Inflammatory macrophage treated with lipopolysaccharide for 4 hours (primary cell): ENCODE results near the gene DMBX1.

Source experiments
- DNase-seq: peaks from one replicate; pipeline ENCODE4 v3.0.0-alpha.2; 2020

The DMBX1 gene

DNA sequence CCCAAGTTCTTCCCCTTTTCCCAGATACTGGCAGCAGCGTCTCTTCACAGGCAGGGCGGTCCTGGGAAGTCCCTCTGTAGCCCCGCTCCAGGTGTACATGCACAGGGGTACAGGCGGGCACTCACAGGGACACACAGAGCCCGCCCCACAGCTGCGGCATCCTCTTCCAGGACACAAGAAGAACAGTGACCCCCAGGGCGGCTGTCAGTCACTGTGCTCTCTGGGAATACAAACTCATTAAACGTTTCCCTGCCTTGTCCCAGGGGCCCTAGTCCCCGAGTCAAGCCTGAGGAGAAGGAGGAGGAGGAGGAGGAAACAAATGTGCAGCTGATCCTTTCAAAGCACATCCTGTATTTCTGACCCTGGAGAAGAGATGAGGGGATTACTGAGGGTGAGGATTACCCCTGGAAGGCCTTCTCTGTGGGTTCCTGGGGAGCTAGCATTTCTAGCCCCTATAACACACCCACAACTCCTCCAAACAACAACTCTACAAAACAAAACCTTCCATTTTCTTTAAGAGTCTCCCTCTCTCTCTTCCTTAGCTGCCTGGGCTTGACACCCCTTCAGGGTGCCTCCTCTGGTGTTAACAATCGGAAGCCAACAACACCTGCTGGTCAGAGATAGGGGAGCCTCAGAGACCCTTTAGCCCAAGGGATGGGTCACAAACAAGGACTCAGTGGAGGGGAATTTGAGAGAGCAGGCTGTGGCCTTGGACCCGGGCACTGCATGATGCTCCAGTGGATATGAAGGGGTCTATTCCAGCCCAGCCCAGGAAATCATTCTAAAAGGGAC lies 28.4 kb upstream of the DMBX1 start:
- DNase-seq, result no peak

DNA sequence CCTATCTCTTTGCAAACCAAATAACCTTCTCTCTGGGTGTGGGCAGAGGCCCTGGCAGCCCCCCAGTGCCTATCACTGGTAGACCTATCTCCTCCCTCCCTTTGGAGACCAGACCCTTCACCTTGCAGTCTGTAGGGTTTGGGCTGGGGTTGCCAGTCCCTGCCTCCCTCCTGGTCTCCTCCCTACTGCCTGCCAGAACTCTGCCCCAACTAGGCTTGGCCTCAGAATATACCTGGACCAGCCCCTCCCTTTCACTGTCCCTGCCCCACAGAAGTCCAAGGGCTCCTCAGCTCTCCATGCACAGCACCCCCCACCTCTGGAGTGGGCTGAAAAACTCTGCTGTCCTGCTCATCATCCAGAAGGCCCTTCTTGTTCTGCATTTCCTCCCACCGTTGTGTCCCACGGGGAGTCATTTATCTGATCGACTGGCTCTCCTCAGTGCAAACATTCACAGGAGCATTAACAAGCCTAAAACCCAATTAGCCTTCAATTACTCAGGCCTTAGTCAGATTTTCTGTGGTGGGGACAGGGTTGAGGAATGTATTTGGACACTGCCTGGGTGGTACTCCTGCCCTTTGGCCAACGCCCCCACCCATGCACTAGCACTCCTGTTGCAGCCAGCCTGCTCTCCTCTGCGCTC lies 27.7 kb upstream of the DMBX1 start:
- DNase-seq, result no peak

- DNase-seq, result no peak
Measured at GRCh38 chr1:46464013-46464548, 25.6 kb upstream of the DMBX1 start.

- no peak for DNase-seq
Measured at GRCh38 chr1:46464915-46465314, 24.7 kb upstream of the DMBX1 start.

DNA sequence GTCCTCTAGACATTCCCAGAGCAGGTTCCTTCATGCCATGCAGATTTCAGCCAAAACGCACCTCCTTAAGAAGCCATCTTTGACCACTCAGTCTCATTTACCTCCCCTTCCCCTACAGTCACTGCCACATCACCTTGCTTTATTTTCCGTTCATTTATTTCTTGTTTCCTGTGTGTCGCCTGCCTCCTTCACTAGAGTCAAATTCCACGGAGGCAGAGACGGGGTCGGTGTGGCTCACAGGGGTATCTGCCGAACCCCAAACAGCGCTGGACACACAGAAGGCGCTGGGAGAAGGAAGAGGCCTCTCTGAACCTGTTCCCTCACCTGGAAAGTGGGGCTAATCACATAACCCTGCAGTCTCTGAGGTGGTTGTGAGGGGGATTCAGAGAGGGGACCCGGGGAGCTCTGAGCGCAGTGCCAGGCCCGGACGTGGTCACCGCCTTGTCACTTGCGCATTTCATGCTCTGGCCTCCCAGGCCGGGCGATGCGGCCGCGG lies 23.6 kb upstream of the DMBX1 start:
- no peak for DNase-seq

DNA sequence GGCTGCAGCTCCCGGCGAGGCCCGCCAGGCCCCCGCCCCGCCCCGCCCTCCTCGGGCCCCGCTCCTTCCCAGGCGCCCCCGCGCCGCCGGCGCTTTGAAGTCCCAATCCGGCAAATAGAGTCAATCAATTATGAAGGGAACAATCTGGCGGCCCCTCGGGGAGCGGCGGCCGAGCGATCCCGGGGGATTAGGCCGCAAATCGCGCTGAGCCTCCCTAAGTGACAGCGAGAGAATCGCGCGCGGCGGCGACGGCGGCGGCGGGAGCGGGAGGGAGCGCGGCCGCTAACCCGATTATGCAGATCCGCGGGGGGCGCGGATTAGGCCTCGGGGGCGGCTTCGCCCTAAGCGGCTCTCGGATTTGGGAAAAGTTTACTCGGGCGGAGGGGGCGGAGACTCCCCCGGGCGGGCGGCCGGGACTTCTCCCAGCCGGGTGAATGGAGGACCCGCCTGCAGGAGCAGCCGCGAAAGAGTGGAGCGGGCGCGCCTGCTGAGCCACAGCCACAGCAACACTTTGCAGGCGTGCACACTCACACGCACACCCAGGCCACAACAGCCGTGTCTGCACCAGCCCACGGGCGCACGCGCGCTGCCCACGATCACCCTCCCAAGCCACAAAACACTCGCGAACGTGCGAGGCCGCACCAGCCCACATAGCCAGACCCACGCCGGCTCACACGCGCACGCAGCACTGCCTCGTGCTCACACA lies 23.0 kb upstream of the DMBX1 start:
- no peak for DNase-seq

DNA sequence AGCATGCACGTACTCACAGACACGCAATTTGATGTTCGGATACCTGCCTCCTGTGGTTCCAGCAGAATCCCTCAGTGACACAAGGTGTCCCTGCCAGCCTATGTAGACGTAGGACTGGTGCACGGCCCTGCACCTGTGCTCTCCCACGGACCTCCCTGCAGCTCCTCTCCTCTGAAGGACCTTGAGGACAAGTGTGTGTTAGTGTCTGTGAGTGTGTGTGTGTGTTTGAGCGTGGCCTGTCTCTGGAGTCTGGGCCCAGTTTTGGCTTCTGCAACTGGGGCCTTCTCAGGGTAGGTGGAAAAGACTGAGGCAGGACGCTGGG lies 22.5 kb upstream of the DMBX1 start:
- DNase-seq, result no peak

DNA sequence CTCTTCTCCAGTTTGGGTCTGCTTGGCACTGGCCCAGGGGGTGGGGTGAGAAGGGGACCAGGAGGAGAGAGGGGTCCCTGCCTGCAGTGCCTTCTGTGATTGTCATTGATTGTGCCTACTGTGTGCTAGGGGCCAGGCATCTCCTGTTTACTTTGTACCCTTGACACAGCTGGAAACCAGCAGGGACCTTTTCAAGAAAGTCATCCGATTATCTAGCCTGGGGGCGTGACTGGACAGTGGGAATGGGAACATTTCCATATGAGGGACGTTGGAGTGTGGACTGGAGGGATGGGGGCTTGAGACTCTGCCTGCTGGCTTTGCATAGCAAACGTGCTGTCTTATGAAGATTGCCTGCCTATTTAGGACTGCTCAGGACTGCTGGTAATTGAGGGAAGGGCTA lies 19.8 kb upstream of the DMBX1 start:
- no peak for DNase-seq

GRCh38 chr1:46471848-46472492 lies 17.7 kb upstream of the DMBX1 start:
- DNase-seq, result no peak

DNA sequence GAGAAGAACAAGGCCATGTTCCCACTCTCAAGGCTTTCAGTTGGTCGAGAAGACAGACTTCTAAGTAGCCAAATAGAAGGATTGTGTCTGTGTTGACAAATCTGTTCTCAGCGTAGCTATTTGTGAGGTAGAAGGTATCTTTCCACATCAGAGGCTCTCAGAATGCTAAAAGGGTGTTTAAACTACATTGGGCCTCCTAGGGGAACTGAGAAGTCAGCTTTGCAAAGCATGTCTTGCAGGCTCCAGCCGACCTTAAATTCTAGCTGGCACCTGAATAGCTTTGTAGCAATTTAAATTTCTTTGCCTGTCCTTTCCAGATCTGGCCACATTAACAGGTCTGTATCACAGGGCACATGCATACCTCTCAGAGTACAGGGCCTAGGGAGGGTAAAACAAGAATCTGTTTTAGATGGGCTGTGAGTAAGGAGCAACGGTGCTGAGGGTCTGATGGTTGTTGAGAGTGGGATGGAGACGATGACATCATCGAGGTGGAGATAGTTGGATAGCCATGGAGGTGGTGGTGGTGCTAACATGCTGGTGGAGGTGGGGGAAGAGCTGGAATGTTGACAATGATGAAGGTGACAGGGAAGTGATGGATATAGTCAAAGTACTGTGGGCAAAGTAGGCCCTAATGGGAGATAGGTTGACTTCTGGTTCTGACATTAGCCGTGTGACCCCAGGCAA lies 17.0 kb upstream of the DMBX1 start:
- DNase-seq, result no peak

DNA sequence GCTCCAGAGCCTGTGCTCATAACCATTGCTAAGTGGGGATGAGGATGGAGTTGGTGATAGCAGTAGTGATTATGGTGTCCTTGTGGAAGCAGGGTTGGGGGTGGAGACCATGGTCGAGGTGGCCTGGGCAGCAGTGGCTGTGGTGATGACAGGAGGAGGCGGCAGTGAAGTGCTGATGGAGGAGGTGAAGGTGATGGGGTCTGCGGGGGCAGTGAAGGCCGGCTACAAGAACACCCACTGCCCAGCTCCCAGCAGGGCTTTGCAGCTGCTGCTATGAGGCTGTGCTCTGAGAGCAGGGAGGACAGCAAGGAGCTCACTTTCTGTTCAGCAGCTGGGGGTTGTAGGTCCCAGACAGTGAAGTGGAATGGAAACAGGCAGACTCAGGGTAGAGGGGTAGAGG lies 15.6 kb upstream of the DMBX1 start:
- DNase-seq, result no peak

DNA sequence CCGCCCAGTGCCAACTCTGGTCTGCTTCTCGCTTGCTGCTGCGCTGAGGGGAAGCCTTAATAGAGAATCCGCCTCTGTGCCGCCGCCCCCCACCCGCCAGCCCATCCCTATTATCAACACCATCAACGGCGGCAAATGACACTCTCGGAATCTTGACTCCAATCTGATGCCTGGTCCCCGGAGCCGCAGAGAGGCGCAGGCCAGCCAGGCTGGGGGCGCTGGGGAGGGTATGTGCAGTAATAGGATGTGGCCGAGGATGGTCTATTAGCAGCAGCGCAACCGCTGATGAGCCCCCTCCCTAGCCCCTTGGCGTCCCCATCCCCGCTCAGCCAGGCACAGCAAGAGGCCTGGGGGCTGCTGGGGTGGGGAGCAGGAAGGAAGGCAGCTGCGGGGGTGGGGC lies 15.1 kb upstream of the DMBX1 start:
- no peak for DNase-seq

DNA sequence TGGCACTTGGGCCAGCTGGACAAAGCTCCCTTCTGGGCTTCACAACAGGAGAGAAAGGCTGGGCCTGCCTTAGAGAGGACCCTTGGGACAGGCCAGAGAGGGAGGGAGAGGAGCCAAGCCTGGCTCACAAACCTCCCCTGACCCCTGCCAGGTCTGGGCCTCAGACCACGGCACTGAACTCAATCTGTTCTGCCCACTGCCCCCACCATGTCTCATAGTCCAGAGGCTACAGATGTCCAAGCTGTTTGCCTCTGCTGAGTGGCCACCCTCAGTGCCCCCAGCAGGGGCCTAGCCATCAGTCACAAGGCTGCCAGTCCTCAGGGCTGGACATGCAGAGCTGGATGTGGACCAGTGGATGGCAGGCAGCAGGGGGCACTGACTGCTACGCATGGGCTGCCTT lies 13.0 kb upstream of the DMBX1 start:
- no peak for DNase-seq

DNA sequence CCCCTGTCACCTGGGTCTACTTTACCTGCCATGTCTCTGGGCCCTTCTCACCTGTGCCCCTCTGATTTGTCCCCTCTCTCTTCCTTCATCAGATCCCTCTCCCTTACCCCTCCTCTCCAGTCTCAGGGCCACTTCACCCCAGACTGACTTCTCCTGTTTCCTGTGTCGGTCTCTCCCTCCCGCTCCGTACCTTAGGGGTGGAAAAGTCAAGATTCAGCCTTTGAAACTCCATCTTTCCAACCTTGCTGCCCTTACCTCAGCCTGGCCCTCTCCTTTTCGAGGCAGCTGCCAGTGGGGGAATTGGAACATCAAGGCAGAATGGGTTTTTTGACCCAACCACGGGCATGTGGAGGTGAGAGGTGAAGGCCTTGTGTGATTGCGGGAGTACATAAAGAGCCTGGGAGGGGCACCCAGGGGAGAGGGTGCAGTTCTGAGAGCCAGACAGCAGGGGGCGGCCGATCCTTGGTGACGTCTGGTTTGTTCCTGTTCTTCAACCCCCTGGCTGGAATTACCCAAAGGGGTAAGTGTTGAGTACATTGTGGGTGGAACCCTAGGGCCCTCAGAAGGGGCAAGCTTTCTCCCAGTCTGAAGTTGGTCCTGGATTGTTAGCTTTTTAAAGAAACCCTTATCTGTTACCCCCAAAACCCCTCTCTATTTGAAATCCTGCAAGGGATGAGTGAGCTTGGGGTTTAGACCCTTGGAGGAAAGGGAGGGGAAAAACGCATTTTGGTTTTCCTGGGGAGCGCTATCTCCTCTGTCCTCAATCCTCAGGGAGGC lies 12.3 kb upstream of the DMBX1 start:
- DNase-seq, result peak; percentile 76

DNA sequence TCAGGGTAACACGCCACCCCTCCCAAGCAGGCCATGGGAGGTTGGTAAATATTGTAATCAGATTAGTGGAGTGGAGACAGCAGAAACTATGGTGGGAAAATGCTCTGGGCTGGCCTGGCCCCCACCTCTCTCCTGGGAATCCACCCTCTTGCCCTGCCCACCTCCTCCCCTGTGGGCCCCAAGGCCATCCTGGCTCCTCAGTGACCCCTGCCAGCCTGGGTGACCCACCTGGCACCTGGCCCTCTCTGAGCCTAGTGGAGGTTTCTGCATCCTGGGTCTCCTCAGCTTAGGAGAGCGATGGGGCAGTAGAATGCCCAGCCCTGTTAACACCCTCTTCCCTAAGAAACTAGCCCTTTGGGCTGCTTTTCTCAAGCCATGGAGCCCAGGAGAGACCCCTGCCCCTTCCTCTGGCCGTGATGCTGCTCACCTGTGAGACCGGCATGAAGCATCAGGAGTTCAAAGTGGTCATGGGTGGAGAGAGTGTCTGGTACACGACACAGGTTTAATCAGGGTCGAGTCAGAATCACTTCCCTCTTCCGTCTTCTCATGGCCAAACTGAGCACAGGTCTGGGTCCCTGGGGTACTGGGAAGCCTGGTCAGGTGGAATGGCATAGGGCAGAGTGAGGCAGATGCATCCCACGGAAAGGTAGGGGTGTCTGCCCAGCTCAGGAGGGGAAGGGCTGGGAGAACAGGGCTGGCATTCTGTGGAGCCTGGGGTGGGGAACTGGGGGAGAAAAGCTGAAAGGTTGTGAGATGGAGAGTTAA lies 10.7 kb upstream of the DMBX1 start:
- no peak for DNase-seq

DNA sequence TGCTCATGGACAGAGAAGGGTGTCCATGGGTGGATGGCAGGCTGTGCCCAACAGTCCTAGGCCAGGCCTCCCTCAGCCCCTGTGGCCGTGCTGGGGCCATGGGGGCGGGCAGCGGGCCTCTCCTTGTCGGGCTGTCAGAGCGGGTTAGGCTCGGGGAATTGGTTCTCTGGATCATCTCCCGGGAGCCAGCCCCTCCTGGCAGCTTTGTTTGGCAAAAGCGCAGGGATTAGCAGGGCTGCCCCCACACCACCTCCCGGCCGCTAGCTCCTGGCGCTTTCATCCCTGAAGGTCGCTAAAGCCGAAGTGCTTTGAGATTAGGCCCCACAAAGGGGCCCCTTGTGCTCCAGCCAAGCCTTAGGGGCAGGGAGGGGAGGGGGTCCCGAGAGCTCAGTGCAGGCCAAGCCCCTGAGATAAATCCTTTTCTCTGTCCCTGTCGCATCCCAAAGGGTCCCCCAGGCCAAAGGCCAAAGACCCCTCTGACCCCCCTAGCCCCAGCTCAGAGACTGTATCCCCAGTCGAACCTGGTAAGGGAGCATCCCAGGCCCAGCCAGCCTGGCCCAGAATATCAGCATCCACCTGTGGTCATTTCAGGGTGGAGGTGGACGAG lies 9.8 kb upstream of the DMBX1 start:
- no peak for DNase-seq

DNA sequence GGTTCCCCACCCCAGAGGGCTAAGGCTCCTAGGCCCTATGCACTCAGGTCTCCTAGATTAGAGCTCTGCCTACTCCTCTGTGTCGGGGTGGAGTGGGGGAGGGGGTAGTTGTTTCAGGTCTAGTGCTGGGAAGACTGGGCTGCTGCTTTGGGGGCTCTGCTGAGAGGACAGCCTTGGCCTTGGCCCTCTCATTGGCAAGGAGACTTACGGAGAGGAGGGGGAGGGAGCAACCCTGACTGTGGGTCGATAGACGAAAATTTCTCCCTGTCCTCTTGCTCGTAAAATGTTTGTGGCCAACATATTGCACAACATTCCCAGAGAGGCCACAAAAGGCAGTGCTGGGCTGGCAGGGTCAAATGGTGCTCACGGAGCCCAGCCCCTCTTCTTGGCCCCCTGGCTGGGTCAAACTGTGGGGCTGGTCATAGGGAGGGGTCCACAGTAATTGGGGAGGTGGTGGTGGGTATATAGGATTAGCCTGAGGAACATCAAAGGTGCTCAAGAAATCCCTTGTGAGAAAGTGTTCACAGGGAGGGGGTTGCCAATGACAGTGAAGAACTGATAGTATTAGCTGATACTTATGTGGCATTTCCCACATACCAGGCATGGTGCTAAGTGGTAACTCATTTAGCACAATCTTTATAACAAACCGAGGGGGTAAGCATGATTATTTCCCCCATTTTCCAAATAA lies 8.5 kb upstream of the DMBX1 start:
- no peak for DNase-seq

- DNase-seq, result no peak
Measured at GRCh38 chr1:46481961-46482360, 7.7 kb upstream of the DMBX1 start.

DNA sequence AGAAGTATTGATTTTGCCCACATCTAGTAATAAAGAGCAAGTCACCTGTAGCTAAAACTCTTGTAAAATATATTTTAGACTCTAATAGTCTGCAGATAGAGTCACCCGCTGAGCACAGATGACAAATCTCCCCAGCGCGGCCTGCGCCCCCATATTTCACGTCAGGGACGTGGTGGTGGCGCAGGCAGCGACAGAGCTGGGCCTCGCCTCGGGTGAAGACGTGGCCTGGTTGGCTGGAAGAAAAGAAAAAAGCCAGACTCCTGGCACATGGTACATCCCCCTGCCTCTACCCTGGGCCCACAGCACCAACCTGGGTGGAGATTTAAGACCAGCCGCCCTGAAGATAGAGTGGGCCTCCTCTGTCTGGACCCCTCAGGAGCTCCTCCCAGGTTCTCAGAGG lies 6.0 kb upstream of the DMBX1 start:
- DNase-seq, result no peak
